Measurements from ENCODE around the gene ZNHIT2.

DNA sequence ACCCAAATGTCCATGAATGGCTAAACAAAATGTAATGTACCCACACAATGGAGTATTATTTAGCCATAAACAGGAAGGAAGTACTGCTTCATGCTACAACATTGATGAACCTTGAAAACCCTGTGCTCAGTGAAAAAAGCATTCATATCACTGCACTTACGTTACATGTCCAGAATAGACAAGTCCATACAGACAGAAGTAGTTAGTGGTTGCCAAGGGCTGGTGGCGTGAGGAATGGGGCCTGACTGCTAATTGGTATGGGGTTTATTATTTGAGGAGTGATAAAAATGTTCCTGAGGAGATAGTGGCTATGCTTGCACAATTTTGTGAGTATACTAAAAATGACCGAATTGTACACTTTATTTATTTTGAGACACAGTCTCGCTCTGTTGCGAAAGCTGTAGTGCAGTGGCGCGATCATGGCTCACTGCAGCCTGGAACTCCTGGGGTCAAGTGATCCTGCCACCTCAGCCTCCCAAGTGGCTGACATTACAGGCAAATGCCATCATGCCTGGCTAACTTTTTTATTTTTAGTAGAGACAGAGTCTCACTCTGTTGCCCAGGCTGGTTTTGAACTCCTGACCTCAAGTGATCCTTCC is 24.5 kb upstream of the ZNHIT2 start:
- TF ChIP-seq CTCF (IDR thresholded peaks at IDR 0.05), result no peak
- no peak for TF ChIP-seq POLR2AphosphoS5 (IDR thresholded peaks at IDR 0.05; ENCODE audit: low read depth, low read length)
- TF ChIP-seq REST (IDR thresholded peaks at IDR 0.05; ENCODE audit: insufficient read depth in 1 of 2, low read depth in 2 of 2, low read length in 1 of 2), result no peak

All from Panc1 (cell line).